Suppressor macrophage treated with lipopolysaccharide for 1 hour (primary cell): ENCODE results near the gene STXBP6.

ENCODE experiments used
- DNase-seq, 3 donors: peaks; one replicate each; pipeline ENCODE4 v3.0.0-alpha.2; 2020 to 2022

Gene STXBP6

GRCh38 chr14:25049568-25050268 is at the start of gene STXBP6:
Gene STXBP6, minus strand, starts transcription at chr14:25050147. Its CDS starts 75,329 bp downstream, at chr14:24974818.
- DNase-seq, result peak; percentile 69 to 89 (median 77)

GRCh38 chr14:25097120-25097519 is 47.2 kb upstream of the STXBP6 start:
- no peak for DNase-seq

GRCh38 chr14:25095736-25096437 is 45.9 kb upstream of the STXBP6 start:
- no peak for DNase-seq

GRCh38 chr14:25094171-25094907 is 44.4 kb upstream of the STXBP6 start:
- DNase-seq, result no peak

GRCh38 chr14:25092258-25092740 is 42.4 kb upstream of the STXBP6 start:
- no peak for DNase-seq

GRCh38 chr14:25090716-25091454 is 40.9 kb upstream of the STXBP6 start:
- peak in 2 of 3 donors; percentile 8 to 38 for DNase-seq

GRCh38 chr14:25090256-25090655 is 40.3 kb upstream of the STXBP6 start:
- no peak for DNase-seq

- no peak for DNase-seq
These were observed 39.5 kb upstream of the STXBP6 start for GRCh38 chr14:25089496-25089895.

GRCh38 chr14:25086821-25087396 is 37.0 kb upstream of the STXBP6 start:
- DNase-seq, result peak; percentile 42 to 63 (median 58)

- no peak for DNase-seq
These were observed 36.1 kb upstream of the STXBP6 start for GRCh38 chr14:25086081-25086480.

GRCh38 chr14:25080682-25081081 is 30.7 kb upstream of the STXBP6 start:
- peak in 1 of 3 donors; percentile 3 for DNase-seq

GRCh38 chr14:25079311-25079710 is 29.4 kb upstream of the STXBP6 start:
- peak in 1 of 3 donors; percentile 30 for DNase-seq

GRCh38 chr14:25074099-25074685 is 24.2 kb upstream of the STXBP6 start:
- no peak for DNase-seq

- no peak for DNase-seq
These were observed 19.9 kb upstream of the STXBP6 start for GRCh38 chr14:25069879-25070278.

- DNase-seq, result no peak
These were observed 17.7 kb upstream of the STXBP6 start for GRCh38 chr14:25067600-25067999.

- no peak for DNase-seq
These were observed 12.0 kb upstream of the STXBP6 start for GRCh38 chr14:25062022-25062321.

- no peak for DNase-seq
These were observed 6.7 kb upstream of the STXBP6 start for GRCh38 chr14:25056688-25057078.

GRCh38 chr14:25055992-25056687 is 6.2 kb upstream of the STXBP6 start:
- DNase-seq, result peak; percentile 6 to 45 (median 36)

- DNase-seq, result no peak
These were observed 5.1 kb upstream of the STXBP6 start for GRCh38 chr14:25055005-25055404.

- DNase-seq, result no peak
These were observed 3.6 kb upstream of the STXBP6 start for GRCh38 chr14:25053585-25053984.

- no peak for DNase-seq
These were observed 3.0 kb upstream of the STXBP6 start for GRCh38 chr14:25052921-25053320.

- DNase-seq, result no peak
These were observed 2.4 kb upstream of the STXBP6 start for GRCh38 chr14:25052385-25052784.
